NCI-H82 treated with DMSO at 0.1 percent for 48 hours (cell line): ENCODE results near the gene CDH4.
"Not testable (repeated sequence)": the region's sequence is repeated elsewhere in the genome, so short reads cannot be mapped to it uniquely, and the experiment has no call there.

Experiments used
- DNase-seq: peaks from one replicate; lab custom pipeline; 2025; ENCODE audit not compliant: unreplicated experiment; lab: John Stamatoyannopoulos, UW

CDH4 gene

DNA sequence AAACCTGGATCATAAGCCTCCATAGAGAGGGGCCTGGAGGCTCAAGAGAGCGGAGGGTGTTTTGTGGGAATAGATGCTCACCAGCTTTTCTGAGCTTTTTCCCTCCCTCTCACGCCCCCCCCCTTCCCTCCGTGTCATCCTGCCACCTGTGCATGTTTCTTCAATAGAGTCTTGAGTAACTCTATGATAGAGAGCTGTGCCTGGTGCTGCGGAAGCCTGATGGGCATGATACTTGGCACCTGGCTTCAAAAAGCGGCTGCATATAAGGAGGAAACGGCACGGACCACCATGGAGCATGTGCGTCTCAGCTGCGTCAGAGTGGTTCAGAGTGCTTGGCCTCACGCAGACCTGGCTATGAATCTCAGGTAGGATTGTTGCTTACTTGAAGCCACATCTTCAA is 198.9 kb downstream of the CDH4 start:
- DNase-seq, result no peak

DNA sequence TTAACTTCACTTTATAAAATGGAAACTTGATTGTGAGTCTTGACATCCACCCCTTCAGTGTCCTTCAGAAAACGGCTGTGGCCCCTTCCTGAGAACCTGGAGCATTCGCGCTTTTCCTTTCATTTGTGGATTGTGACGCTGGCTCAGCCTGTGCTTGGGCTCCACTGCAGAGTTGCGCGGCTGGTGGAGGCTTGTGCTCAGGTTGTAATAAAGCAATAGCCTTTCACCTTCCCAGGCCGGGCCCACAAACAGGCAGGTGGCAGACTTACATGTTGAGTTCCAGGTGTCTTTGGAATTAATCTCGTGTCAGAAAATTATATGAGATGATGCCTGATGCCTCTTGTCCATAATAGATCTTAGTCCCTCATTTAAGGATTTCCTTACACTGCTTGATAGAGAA is 199.9 kb downstream of the CDH4 start:
- DNase-seq, result no peak

DNA sequence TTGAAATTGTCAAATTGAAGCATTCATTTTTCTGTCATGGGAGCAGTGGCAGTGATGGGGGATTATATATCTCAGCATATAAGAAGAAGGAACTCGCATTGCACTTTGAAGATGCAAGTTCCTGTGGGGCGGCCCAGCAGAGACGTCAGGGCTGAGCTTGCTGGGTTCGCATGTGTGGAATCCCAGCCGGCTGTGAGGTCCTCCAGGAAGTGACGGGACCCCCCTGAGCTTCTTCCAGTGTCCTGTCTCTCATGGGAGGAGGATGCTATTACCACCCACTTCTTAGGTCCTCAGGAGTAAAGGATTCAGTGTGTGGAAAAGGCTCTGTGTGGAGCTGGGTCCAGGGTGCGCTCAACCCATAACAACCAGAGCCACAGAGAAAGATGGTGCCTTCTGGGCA is 201.2 kb downstream of the CDH4 start:
- DNase-seq, result no peak

DNA sequence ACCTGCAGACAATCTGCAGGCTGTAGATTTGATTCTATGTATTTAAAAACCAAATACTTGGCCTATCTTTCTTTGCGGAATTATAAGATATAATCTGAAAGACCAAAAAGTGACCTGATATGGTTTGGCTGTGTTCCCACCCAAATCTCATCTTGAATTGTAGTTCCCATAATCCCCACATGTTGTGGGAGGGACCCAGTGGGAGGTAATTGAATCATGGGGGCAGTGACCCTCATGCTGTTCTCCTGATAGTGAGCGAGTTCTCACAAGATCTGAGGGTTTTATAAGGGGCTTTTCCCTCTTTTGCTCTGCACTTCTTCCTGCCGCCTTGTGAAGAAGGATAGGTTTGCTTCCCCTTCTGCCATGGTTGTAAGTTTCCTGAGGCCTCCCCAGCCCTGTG is 201.6 kb downstream of the CDH4 start:
- not testable (repeated sequence) for DNase-seq

DNA sequence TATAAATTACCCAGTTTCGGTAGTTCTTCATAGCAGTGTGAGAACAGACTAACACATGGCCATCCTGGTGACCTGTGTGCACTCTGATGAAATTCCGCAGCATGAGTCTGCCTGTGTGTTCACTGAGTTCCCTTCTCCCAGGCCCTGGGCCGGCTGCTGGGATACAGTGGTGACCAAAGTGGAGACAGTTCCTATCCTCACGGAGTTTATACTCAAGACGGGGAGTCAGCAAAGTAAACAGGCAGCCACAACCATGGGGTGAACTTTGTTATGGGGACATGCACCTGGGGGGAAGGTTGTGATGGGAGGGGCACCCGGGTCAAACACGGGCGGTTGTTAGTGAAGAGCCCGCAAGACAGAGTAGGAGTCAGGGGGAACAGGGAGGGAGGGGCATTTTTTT is 202.0 kb downstream of the CDH4 start:
- DNase-seq, result no peak

DNA sequence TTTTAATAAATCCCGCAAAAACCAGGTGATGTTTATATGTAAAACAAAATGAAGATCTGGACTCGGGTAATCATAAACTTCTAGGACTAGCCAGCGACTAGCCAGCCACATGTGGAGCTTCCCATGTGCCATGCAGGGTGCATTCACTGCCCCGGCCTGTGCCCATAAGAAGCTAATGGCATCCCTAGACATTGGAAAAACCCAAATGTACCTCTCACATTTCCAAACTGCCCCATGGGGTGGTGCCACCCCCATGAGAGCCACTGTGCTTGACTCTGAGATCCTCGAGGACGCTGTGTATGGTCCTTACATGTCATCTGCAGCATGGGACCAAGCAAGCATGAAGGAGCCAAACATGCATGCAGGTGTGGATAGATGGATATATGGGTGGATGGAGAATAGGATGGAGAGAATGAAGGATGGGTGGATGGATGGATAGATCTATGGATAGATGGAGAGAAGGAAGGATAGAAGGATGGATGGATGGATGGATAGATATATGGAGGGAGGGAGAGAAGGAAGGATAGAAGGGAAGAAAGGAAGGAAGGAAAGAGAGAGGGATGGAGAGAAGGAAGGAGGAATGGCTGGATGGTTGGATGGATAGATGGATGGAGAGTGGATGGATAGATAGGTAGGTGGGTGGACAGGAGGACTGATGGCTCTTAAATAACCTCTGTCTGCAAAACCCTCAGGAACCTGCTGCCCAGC is 203.6 kb downstream of the CDH4 start:
- no peak for DNase-seq

DNA sequence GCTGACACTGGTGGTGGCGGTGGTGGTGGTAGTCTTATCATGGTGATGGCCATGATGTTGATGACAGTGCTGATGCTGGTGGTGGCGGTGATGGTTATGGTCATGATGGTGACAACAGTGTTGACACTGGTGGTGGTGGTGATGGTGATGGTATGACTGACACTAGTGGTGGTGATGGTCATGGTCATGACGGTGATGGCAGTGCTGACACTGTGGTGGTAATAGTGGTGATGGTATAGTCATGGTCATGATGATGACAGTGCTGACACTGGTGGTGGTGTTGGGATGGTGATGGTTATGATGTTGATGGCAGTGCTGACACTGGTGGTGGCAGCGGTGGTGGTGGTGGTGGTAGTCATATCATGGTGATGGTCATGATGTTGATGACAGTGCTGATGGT is 205.7 kb downstream of the CDH4 start:
- DNase-seq, result no peak

DNA sequence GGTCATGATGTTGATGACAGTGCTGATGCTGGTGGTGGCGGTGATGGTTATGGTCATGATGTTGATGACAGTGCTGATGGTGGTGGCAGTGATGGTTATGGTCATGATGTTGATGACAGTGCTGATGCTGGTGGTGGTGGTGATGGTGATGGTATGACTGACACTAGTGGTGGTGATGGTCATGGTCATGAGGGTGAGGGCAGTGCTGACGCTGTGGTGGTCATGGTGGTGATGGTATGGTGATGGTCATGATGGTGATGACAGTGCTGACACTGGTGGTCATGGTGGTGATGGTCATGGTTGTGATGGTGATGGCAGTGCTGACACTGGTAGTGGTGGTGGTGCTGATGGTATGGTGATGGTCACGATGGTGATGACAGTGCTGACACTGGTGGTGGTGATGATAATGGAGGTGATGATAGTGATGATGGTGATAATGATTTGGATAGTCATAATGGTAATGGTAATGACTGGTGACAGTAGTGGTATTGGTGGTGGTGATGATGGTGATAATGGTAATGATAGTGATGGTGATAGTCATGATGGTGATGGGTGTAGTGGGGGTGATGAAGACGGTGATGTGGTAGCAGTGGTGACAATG is 206.2 kb downstream of the CDH4 start:
- DNase-seq, result no peak

DNA sequence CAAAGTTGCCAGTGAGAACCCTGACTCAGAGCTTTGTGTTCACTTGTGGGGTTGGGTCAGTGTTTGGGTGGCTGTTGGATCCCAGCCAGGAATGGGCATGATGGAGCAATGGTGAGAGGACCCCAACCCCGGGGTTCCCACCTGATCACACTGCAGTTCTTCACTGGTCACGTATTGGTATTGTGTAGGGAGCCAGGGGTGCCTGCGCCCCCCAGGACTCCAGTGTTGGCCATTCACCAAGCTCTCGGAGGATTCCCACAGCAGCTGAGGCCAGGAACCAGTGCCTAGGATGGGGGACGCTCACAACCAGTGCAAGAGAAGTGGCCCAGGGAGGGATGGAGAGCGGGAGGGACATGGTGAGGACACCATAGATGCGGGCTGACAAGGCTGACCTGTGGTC is 207.2 kb downstream of the CDH4 start:
- no peak for DNase-seq

DNA sequence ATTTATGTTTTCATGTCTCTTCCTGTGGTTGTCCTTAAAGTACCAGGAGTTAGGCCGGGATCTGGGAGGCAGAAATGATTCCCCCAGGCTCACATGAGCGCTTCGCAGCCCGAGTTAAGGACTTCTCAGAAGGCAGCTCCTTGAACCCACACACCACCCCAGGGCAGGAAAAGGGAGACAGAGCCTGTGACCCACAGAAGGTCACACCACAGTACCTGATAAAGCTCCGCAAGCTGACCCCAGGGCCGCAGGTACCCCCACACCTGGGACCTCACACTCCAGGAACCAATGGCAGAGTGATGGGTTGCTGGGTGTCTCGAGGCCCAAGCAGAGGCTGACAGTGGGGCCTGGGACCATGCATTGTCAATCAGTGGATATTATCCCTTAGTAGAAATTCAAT is 207.6 kb downstream of the CDH4 start:
- DNase-seq, result no peak

DNA sequence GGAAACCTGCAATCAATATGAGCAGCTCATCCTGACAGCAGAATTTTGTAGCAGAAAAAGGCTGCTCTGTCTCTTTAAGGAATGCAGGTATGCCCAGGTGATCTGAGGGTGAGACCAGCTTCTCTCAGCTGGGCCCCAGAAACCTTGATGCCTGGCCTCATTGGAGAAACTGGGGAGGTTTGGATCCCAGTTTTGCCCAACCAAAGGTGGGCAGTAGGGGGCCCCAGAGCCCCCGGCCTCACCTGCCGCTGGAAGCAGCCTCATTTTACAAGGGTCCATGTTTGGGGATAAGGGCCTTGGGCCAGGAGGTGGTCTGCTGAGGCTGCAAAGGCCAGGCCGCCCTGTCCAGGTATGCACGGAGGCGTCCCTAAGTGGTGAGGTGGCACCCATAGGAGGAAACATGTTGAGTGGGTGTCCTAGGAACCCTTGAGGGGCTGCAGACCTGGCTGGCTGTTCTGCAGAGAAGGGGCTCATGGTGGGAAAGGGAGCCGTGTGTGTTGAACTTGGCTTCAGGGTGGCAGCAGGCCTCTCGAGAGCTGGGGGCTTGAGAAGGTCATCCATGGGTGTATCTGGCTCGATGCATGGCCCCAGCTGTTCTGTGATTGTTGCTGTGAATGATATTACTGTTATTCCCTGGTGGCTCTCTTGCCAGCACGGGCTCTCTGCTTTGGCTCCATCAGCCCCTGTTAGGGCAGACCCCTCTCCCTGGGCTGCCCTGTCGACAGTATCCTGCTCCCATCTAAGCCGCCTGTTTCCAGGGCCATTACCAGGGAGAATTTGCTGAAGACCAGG is 208.4 kb downstream of the CDH4 start:
- no peak for DNase-seq

DNA sequence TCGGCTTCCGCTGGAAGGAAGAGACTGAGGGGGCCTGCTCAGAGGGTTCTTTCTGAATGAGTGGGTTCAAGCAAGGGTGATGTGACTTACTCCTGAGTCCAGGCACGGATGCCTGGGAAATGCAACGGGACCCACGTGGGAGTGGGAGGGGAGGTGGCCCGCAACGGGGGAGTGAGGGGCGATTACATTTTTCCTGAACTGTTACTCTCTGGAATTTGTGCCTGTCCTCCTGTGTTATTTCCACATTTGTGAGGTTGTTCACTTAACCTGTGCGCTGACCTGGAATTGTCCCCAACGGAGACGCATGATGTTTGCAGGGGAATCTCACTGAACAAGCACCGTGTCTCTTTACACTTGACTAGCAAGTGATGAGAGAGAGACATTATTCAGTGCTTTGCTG is 209.4 kb downstream of the CDH4 start:
- DNase-seq, result no peak

DNA sequence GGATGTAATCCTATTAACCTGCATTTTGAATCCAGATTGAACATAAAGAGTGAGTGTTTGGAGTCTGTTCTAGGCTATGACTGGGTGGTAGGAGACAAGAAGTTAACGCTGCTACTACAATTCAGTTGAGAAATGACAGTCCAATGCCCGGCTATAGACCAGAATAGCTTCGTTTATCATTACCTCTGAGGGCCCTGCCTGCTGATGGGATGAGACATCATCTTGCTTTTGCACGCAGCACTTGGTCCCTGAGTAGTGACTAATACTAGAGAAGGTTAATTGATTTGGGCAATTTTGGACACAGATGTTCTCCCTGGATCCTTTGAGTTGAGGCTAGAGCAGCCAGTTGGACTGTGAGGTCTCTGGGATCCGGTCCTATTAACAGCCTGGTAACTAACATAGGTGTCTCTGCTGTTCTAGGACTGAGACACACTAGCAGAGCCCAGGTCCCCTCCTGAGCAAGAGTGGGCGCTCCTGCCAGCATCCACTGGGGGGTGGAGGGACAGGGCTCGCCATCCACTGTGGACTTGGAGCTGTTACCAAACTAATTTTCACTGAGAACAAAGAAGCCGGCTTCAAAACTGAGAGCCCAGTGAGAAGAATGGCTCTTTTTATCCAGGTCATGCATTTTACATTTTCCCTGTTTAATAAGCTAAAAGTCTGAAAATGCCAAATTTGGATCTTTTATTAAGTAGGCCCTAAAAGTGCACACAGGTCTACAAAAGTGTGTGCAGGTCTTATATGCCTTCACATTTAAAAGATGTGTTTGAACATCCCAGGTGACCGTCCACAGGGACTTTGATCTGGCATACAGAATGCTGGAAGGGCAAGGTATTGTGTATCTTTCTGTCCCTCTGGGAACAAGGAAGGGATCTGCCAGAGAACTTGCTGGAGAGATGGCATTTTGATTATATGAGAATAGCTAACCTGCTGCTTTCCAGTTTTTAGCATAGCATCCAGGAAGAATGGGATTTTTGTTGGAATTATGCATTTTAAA is 212.5 kb downstream of the CDH4 start:
- no peak for DNase-seq

DNA sequence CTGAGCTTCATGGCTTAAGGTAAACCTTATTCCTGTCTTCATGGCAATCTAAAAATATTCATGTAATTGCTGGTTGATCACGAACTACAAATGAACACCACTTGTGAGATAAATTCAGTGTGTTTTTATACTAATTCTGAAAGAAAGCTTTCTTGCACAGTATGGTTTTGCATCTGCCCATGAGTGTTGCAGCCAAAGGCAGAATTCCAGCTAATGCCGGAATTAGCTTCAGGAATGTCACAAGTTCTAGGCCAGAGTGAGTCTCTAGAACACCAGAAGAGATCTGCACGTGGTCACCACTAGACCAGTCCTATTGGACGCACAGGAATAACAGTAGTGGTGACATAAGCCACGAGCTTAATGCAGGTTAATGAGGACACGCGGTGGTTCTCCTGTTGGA is 223.7 kb downstream of the CDH4 start:
- no peak for DNase-seq

DNA sequence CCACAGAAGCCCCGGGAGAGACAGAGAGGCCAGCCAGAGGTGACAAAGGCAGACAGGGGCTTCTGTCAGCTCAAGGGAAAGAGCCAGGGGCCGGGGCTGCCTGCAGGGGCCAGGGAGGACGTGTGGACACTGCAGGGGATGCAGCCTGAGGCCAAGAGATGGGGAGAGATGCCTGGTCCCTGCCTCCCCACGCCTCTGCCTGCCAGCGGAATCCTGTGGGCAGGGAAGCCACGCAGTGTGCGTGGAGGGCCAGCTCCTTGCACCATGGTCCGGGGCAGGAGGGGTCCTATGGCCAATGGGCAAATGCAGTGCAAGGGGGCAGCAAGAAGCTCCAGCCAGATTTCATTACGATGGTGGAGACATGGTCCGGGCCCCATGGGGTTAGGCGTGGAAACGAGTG is 224.9 kb downstream of the CDH4 start:
- no peak for DNase-seq

DNA sequence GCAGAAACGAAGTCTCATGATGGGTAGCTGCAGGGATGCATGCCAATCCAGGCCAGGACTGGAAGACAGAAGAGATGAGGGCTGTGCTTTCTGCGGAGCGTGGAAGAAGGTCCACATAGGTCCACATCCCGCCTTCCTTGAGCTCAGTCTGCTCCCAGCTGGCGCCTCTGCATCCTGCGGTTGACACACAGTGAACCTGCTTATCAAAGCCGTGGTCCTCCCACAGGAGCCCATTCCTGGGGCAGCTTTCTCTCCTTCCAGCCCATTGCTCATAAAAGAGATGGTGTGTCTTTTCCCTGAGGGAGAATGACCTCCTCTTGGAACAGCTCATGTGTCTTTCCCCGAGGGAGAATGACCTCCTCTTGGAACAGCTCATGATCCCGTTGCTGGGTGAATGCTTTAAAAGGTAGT is 225.4 kb downstream of the CDH4 start:
- no peak for DNase-seq

DNA sequence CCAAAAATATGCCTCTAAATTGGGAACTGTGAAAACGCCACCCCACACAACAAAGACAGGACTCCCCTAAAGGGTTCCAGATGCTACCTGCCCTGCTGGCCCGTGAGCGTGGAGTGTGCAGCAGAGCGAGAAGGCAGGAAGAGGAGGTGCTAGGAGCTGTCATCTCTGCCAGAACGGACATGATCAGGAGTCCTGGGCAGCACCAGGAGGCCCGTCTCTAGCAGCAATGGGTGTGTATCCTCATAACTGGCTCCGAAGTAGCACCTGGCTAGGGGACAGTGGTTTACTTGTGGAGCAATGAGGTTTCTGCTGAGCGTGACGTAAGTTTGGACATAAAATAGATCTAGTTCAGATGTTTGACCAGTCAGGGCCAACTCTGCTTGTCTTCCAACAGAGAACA is 226.0 kb downstream of the CDH4 start:
- no peak for DNase-seq

DNA sequence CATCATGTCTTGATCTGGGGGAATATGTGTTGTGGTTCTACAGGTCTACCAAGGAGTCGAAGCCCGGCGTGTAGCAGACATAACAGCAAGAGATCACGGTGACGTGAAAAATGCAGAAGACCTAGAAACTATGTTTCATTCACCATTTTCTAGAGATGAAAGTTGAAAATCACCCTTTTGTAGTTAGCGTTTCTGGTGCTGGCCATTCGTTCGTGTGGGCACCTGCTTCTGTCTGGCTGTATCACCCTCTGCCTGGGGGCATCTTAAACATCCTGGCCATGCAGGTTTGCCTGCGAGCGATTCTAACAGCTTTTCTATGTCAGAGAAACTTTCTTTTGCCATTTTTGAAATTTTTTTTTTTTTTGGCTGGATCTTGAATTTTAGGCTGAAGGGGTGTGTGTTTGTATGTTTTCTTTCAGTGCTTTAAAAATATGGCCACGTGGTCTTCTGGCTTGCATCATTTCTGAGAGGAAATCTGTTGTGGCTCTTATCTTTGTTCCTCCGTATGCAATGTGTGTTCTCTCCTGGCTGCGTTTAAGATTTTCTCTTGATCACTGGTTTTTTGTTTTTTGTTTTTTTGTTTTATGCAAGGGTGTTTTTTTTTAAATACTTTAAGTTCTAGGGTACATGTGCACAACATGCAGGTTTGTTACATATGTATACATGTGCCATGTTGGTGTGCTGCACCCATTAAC is 226.7 kb downstream of the CDH4 start:
- DNase-seq, result no peak

DNA sequence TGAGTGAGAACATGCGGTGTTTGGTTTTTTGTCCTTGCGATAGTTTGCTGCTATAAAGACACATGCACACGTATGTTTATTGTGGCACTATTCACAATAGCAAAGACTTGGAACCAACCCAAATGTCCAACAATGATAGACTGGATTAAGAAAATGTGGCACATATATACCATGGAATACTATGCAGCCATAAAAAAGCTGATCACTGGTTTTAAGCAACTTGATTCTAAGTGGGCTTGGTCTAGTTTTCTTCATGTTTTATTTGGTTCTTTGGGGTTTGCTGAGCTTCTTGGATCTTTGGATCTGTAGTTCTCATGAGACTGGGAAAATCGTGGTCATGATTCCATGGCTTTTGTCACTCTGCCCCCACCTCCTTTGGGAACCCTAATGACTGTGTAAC is 227.4 kb downstream of the CDH4 start:
- not testable (repeated sequence) for DNase-seq

DNA sequence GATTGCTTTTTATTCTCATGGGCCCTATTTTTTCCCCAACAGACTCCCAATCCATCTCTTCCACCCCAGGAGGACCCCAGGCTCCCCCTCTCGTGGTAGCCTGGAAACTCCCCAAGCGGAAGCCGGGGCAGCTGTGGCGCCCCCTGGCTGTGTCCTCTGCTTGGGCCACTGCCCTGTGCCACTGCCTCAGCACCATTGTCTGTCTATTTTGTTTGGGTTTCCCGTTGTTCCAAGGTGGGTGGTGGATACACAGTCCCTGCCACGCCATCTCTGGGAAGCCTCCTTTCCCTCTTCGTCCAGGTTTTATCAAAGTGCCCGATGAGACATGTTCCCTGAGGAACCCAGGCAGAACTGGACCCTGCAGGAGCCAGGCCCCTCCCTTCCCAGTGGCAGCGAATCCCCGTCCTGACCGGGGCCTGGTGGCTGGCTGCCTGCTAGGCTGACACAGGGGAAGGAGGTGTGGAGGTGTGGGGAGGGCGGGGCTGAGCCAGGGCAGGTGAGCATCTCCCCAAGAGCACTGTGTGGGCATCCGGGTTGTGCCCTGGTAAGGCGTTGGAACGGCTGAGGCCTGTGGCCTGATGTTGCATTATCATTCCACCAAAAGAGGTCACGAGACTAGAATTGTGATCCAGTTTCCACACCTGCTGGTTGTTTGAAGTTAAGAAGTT is 228.2 kb downstream of the CDH4 start:
- DNase-seq, result no peak
